GM23338 (cell line): ENCODE results near the gene SNCB. TPM values are rescaled to one million over a fixed set of nuclear protein-coding genes. Genes with fewer than 3 reads are reported as not detected.

Experiments
- ATAC-seq: fragments of 200-7000 bp; cut with Tn5 transposase; 3 replicates; pipeline ENCODE4 v1.9.1; 2020
- DNase-seq: peaks from one replicate; pipeline ENCODE4 v3.0.0-alpha.2; 2015; ENCODE audit warnings: low spot score
- H2AFZ ChIP-seq: fragments of 200-600 bp; sonication (generic); 2 replicates; pipeline ENCODE4 v1.8.0; 2016; ENCODE audit warnings: antibody characterized with exemption, mild to moderate bottlenecking, moderate library complexity
- H3F3A ChIP-seq: fragments of 200-600 bp; sonication (generic); replicated peaks from 2 replicates; pipeline ENCODE4 v1.8.0; 2017; ENCODE audit warnings: antibody characterized with exemption, mixed run types, low read depth
- H3K27ac ChIP-seq: fragments of 200-600 bp; sonication (generic); 2 replicates; pipeline ENCODE4 v1.6.1; 2016; ENCODE audit warnings: low read depth
- H3K27me3 ChIP-seq: fragments of 200-600 bp; sonication (generic); 2 replicates; pipeline ENCODE4 v1.8.0; 2016; ENCODE audit warnings: mild to moderate bottlenecking, mixed run types, moderate library complexity; ENCODE audit not compliant: insufficient read depth
- H3K36me3 ChIP-seq: fragments of 200-600 bp; sonication (generic); 2 replicates; pipeline ENCODE4 v1.8.0; 2016; ENCODE audit warnings: mild to moderate bottlenecking; ENCODE audit not compliant: insufficient read depth
- H3K4me1 ChIP-seq: fragments of 200-600 bp; sonication (generic); 2 replicates; pipeline ENCODE4 v1.8.0; 2016; ENCODE audit warnings: mild to moderate bottlenecking, moderate library complexity; ENCODE audit not compliant: insufficient read depth
- H3K4me2 ChIP-seq: fragments of 200-600 bp; sonication (generic); 2 replicates; pipeline ENCODE4 v1.7.1; 2017; ENCODE audit warnings: mixed run types
- H3K4me3 ChIP-seq: fragments of 200-600 bp; sonication (generic); 2 replicates; pipeline ENCODE4 v1.6.1; 2016; ENCODE audit warnings: mixed run types
- H3K79me2 ChIP-seq: fragments of 200-600 bp; sonication (generic); replicated peaks from 2 replicates; pipeline ENCODE4 v1.8.0; 2017; ENCODE audit warnings: mild to moderate bottlenecking; ENCODE audit not compliant: insufficient read depth
- H3K9me2 ChIP-seq: fragments of 200-600 bp; sonication (generic); 2 replicates; pipeline ENCODE4 v1.8.0; 2017; ENCODE audit not compliant: insufficient read depth
- H4K20me1 ChIP-seq: fragments of 200-600 bp; sonication (generic); replicated peaks from 2 replicates; pipeline ENCODE4 v1.8.0; 2017; ENCODE audit warnings: mild to moderate bottlenecking; ENCODE audit not compliant: insufficient read depth
- H3K27ac Mint-ChIP-seq: 2 replicates; pipeline ENCODE4 v1.8.0; 2020; ENCODE audit warnings: inconsistent platforms, mild to moderate bottlenecking, moderate library complexity, mixed read lengths
- H3K27me3 Mint-ChIP-seq: 3 replicates; pipeline ENCODE4 v1.8.0; 2022; ENCODE audit warnings: low read depth, mild to moderate bottlenecking, moderate library complexity, mixed read lengths, inconsistent platforms; ENCODE audit not compliant: insufficient read depth, poor library complexity
- H3K36me3 Mint-ChIP-seq: 3 replicates; pipeline ENCODE4 v1.8.0; 2021; ENCODE audit warnings: low read depth, mild to moderate bottlenecking, inconsistent platforms, moderate library complexity, mixed read lengths
- H3K4me1 Mint-ChIP-seq: 3 replicates; pipeline ENCODE4 v1.8.0; 2020; ENCODE audit warnings: mild to moderate bottlenecking, inconsistent platforms, mixed read lengths
- H3K4me3 Mint-ChIP-seq: 3 replicates; pipeline ENCODE4 v1.8.0; 2021; ENCODE audit warnings: moderate library complexity, mild to moderate bottlenecking, inconsistent platforms, mixed read lengths
- H3K9me3 Mint-ChIP-seq: 3 replicates; pipeline ENCODE4 v1.8.0; 2020; ENCODE audit warnings: moderate library complexity, mild to moderate bottlenecking, inconsistent platforms, mixed read lengths
- CREB1 ChIP-seq: fragments of 250-450 bp; sonication (Bioruptor Pico); IDR thresholded peaks from 2 replicates; pipeline ENCODE4 v1.5.0; 2020; ENCODE audit warnings: low read depth, mild to moderate bottlenecking, moderate library complexity
- CTCF ChIP-seq, 2 experiments: fragments of 200-600 bp in 1 of 2; sonication (generic) in 1 of 2; conservative IDR thresholded peaks; 2 replicates each; pipeline versions ENCODE4 v1.5.1 to v1.6.1; 2016 to 2017; ENCODE audit warnings: antibody characterized with exemption in 2 of 2, low read depth in 2 of 2, mild to moderate bottlenecking in 2 of 2, moderate library complexity in 1 of 2
- POLR2AphosphoS5 ChIP-seq: IDR thresholded peaks from 2 replicates; pipeline ENCODE4 v1.6.1; 2016; ENCODE audit warnings: antibody characterized with exemption, low read depth
- STAT1 ChIP-seq: IDR thresholded peaks from one replicate; pipeline ENCODE4 v1.6.1; 2016; ENCODE audit warnings: antibody characterized with exemption; ENCODE audit not compliant: unreplicated experiment
- ZNF331 ChIP-seq: fragments of 250-450 bp; sonication (Bioruptor Pico); IDR thresholded peaks from 2 replicates; pipeline ENCODE4 v1.5.0; 2020; ENCODE audit warnings: low read depth, mild to moderate bottlenecking, moderate library complexity
- microRNA-seq: library from miRNA; unstranded; fragments of <30 nt; microRNA quantifications from one replicate; pipeline ENCODE4, GENCODE V29; 2017
- polyA plus RNA-seq: library from polyadenylated mRNA; unstranded; fragments of >200 nt; fragmentation: Nextera tagmentation; extraction: Ambion mirVana; gene quantifications from 2 replicates; pipeline ENCODE4 v1.2.1, GENCODE V29; 2016
- small RNA-seq: library from RNA; depleted of rRNA; stranded (forward); fragments of <200 nt; gene quantifications from one replicate; pipeline ENCODE3, GENCODE V24; 2014; ENCODE audit warnings: low replicate concordance
- total RNA-seq: library from RNA; depleted of rRNA; stranded (reverse); fragments of >200 nt; shearing (Covaris generic); gene quantifications from 2 replicates; pipeline ENCODE4 v1.2.3, GENCODE V29; 2014; rRNA removed
- TF ChIP-seq, protein P1 (sequence below): IDR thresholded peaks from 2 replicates; pipeline ENCODE4 v1.6.1; 2016; ENCODE audit warnings: antibody characterized with exemption

The SNCB gene
- total and polyA plus RNA-seq, 2 experiments from 2014 or later = 3.6 to 13.5 TPM

- Histone ChIP-seq H3K79me2 (no peaks in the 10 kb centered on the region), H2AFZ (peak overlapping the region; percentile 99; the same call in 1 of the 2 replicates)
- H3K27ac Mint-ChIP-seq = no peak overlapping the region
Observed at GRCh38 chr5:176574297-176574591, 56.1 kb downstream of the SNCB start.

DNA sequence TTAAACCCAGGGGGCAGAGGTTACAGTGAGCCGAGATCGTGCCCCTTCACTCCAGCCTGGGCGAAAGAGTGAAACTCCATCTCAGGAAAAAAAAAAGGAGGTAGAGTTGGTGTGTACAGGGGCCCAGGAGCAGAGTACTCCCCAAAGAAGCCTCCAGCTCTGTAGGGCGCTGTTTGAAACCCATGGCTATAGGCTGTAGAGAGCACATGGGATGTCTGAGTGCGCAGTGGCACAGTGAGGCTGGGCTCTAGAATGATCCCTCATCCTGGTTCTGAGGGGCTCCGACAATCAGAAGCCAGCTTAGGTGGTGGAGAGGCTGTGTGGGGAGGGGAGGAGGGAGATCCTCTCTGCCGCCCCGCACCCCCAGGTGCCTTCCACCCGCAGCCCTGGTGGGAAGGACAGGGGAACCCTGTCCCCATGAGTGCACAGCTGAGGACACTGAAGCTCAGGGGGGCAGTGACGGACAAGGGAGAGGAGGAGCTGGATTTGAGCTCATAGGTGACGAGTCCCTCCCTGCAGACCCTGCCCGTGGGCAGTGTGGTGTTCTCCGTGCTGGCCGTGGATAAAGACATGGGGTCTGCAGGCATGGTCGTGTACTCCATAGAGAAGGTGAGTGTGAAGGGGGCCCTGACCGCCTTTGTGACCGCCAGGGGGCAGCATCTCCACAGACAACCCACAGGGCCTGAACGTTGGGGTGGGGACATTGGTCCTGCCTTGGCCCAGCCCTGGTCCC lies 56.6 kb downstream of the SNCB start:
- peaks cover 9% of the 10 kb centered on the region; the same call in 2 of the 3 replicates for H3K4me1 Mint-ChIP-seq
- Histone ChIP-seq H3K27ac (no peak overlapping the region), H3K27me3 (no peaks in the 10 kb centered on the region), H4K20me1 (no peaks in the 10 kb centered on the region), H3K36me3 (no peaks in the 10 kb centered on the region), H3K4me1 (no peaks in the 10 kb centered on the region), H3K9me2 (no peaks in the 10 kb centered on the region), H3F3A (no peaks in the 10 kb centered on the region), H3K4me2 (no peak overlapping the region), H2AFZ (peak overlapping the region; percentile 99), H3K79me2 (no peaks in the 10 kb centered on the region), H3K4me3 (no peak overlapping the region)
- no peak overlapping the region for H3K4me3 Mint-ChIP-seq
- no peaks in the 10 kb centered on the region; the same call in 1 of the 3 replicates for H3K9me3 Mint-ChIP-seq
- TF ChIP-seq CTCF (conservative IDR thresholded peaks at IDR 0.05; ENCODE audit: low read depth in 2 of 2) = peak; percentile 76 to 95
- TF ChIP-seq POLR2AphosphoS5 = no peak
- TF ChIP-seq, protein P1, sequence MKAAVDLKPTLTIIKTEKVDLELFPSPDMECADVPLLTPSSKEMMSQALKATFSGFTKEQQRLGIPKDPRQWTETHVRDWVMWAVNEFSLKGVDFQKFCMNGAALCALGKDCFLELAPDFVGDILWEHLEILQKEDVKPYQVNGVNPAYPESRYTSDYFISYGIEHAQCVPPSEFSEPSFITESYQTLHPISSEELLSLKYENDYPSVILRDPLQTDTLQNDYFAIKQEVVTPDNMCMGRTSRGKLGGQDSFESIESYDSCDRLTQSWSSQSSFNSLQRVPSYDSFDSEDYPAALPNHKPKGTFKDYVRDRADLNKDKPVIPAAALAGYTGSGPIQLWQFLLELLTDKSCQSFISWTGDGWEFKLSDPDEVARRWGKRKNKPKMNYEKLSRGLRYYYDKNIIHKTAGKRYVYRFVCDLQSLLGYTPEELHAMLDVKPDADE = no peak
- DNase-seq (peak; percentile 84), ATAC-seq (peak; percentile 88)
- H3K27me3 Mint-ChIP-seq = peaks cover 9% of the 10 kb centered on the region
- no peaks in the 10 kb centered on the region for H3K36me3 Mint-ChIP-seq
- H3K27ac Mint-ChIP-seq = no peak overlapping the region

More at GRCh38 chr5:176574297-176574591, 56.1 kb downstream of the SNCB start:
- Histone ChIP-seq H4K20me1 (no peaks in the 10 kb centered on the region), H3K36me3 (no peaks in the 10 kb centered on the region), H3K27me3 (no peaks in the 10 kb centered on the region), H3K4me1 (no peaks in the 10 kb centered on the region), H3K27ac (no peak overlapping the region), H3K4me2 (no peak overlapping the region), H3F3A (no peaks in the 10 kb centered on the region), H3K4me3 (no peak overlapping the region), H3K9me2 (no peaks in the 10 kb centered on the region)
- peaks cover 9% of the 10 kb centered on the region for H3K27me3 Mint-ChIP-seq
- ATAC-seq (no peak), DNase-seq (no peak)
- no peaks in the 10 kb centered on the region; the same call in 1 of the 3 replicates for H3K9me3 Mint-ChIP-seq
- no peak for TF ChIP-seq POLR2AphosphoS5
- no peak for TF ChIP-seq ZNF331 (CRISPR knock-in tag)
- no peak for TF ChIP-seq STAT1
- no peak for TF ChIP-seq CREB1 (CRISPR knock-in tag)
- peak in 1 of 2 experiments; percentile 18; a peak in 1 of 4 replicates for TF ChIP-seq CTCF (conservative IDR thresholded peaks at IDR 0.05; ENCODE audit: low read depth in 2 of 2)
- H3K4me1 Mint-ChIP-seq = peaks cover 9% of the 10 kb centered on the region; the same call in 2 of the 3 replicates
- H3K4me3 Mint-ChIP-seq = no peak overlapping the region
- no peaks in the 10 kb centered on the region for H3K36me3 Mint-ChIP-seq

Small RNAs within 50 kb of the gene (microRNA-seq; reads per million reads assigned to microRNA genes)
- not detected for gene MIR4281

Small RNAs within 50 kb of the gene (small RNA-seq; reads per million reads assigned to genes)
- not detected for gene MIR4281

Other genes starting within 250 kb of the SNCB start
- 43.4 and 44.3 TPM in 2 replicates for gene NOP16, start 241.9 kb downstream of the SNCB start, total RNA-seq
- gene NOP16, start 241.9 kb downstream of the SNCB start, polyA plus RNA-seq = 181 and 193 TPM in 2 replicates
- gene HIGD2A, start 241.8 kb downstream of the SNCB start, total RNA-seq = 50.1 and 67.7 TPM in 2 replicates
- gene HIGD2A, start 241.8 kb downstream of the SNCB start, polyA plus RNA-seq = 194 and 206 TPM in 2 replicates
- 34.0 and 41.4 TPM in 2 replicates for gene CLTB, start 214.0 kb downstream of the SNCB start, total RNA-seq
- gene CLTB, start 214.0 kb downstream of the SNCB start, polyA plus RNA-seq = 26.8 and 30.1 TPM in 2 replicates
- gene FAF2, start 182.1 kb downstream of the SNCB start, total RNA-seq = 32.8 and 34.6 TPM in 2 replicates
- 36.4 and 37.6 TPM in 2 replicates for gene FAF2, start 182.1 kb downstream of the SNCB start, polyA plus RNA-seq
- gene RNF44, start 93.1 kb downstream of the SNCB start, total RNA-seq = 78.5 and 104 TPM in 2 replicates
- 56.7 and 59.3 TPM in 2 replicates for gene RNF44, start 93.1 kb downstream of the SNCB start, polyA plus RNA-seq
- gene CDHR2, start 81.2 kb downstream of the SNCB start, total RNA-seq = not detected in 2 replicates
- gene CDHR2, start 81.2 kb downstream of the SNCB start, polyA plus RNA-seq = 0.17 TPM in 1 of 2 replicates, not detected in the other
- gene GPRIN1, start 20.4 kb downstream of the SNCB start, total RNA-seq = 11.7 and 14.6 TPM in 2 replicates
- gene GPRIN1, start 20.4 kb downstream of the SNCB start, polyA plus RNA-seq = 3.8 and 4.4 TPM in 2 replicates
- 0.17 TPM in 1 of 2 replicates, not detected in the other for gene EIF4E1B, start 141 bp upstream of the SNCB start, total RNA-seq
- 0.10 TPM in 1 of 2 replicates, not detected in the other for gene EIF4E1B, start 141 bp upstream of the SNCB start, polyA plus RNA-seq
- 51.0 and 52.1 TPM in 2 replicates for gene TSPAN17, start 16.9 kb upstream of the SNCB start, total RNA-seq
- 11.7 TPM in 2 replicates for gene TSPAN17, start 16.9 kb upstream of the SNCB start, polyA plus RNA-seq
- 3.9 and 7.3 TPM in 2 replicates for gene UNC5A, start 180.0 kb upstream of the SNCB start, total RNA-seq
- 0.92 and 1.1 TPM in 2 replicates for gene UNC5A, start 180.0 kb upstream of the SNCB start, polyA plus RNA-seq